Breast epithelium (tissue), 4 donors: ENCODE measurements around the gene ZNF20. TPM values are rescaled to one million over a fixed set of nuclear protein-coding genes. Genes with fewer than 3 reads are reported as not detected.
"Not testable (repeated sequence)": the region's sequence is repeated elsewhere in the genome, so short reads cannot be mapped to it uniquely, and the experiment has no call there.

ENCODE experiments used
- DNase-seq, 2 donors: peaks; one replicate each; pipeline ENCODE4 v3.0.0-alpha.2; 2019; ENCODE audit warnings: low spot score in 2 of 2
- H3K27ac ChIP-seq, 2 donors: fragments of 200-600 bp; sonication (generic) in 1 of 2; one replicate each; pipeline ENCODE4 v1.5.1; 2016 to 2019; ENCODE audit warnings: mild to moderate bottlenecking in 1 of 2
- H3K27me3 ChIP-seq, 2 donors: fragments of 200-600 bp; sonication (generic) in 1 of 2; one replicate each; pipeline versions ENCODE4 v1.5.1 to v1.6.0; 2017 to 2019; ENCODE audit warnings: control low read depth in 1 of 2, mild to moderate bottlenecking in 1 of 2
- H3K36me3 ChIP-seq: fragments of 200-600 bp; one replicate; pipeline ENCODE4 v1.5.1; 2019
- H3K4me1 ChIP-seq, 2 donors: fragments of 200-600 bp; sonication (generic); one replicate each; pipeline ENCODE4 v1.5.1; 2016 to 2019; ENCODE audit warnings: control low read depth in 1 of 2
- H3K4me3 ChIP-seq, 3 donors: fragments of 200-600 bp; sonication (generic); 1 replicate in 2 of 3; 2 replicates in 1 of 3; pipeline ENCODE4 v1.5.1; 2016 to 2019; ENCODE audit warnings: mild to moderate bottlenecking in 3 of 3, moderate library complexity in 2 of 3
- H3K9me3 ChIP-seq, 2 donors: fragments of 200-600 bp; sonication (generic) in 1 of 2; one replicate each; pipeline ENCODE4 v1.5.1; 2016 to 2019; ENCODE audit warnings: control low read depth in 1 of 2
- CTCF ChIP-seq, 3 donors: fragments of 450-650 bp; IDR thresholded peaks; one replicate each; pipeline ENCODE4 v1.5.1; 2016 to 2017; ENCODE audit warnings: antibody characterized with exemption in 3 of 3, mild to moderate bottlenecking in 3 of 3, moderate library complexity in 3 of 3
- POLR2A ChIP-seq: fragments of 450-650 bp; IDR thresholded peaks from one replicate; pipeline ENCODE4 v1.6.1; 2016; ENCODE audit warnings: antibody characterized with exemption, mild to moderate bottlenecking, moderate library complexity
- POLR2AphosphoS5 ChIP-seq, 3 donors: sonication (generic); formaldehyde crosslinking; IDR thresholded peaks; one replicate each; pipeline ENCODE4 v1.6.1; 2017; ENCODE audit warnings: antibody characterized with exemption in 3 of 3
- intact Hi-C: fragments of 100-400 bp; cut with DNase I; formaldehyde crosslinking; loops from one replicate; pipeline ENCODE4 v1.15.1; 2023; ENCODE audit warnings: low total_unique reads
- total RNA-seq, 3 donors: library from RNA; depleted of rRNA; stranded (reverse); fragments of >200 nt; gene quantifications; one replicate each; pipeline ENCODE4 v1.1.0, GENCODE V29; 2016

Gene ZNF20
- total RNA-seq, 3 donors from 2014 or later, result 1.4 to 8.2 (median 4.6) TPM

GRCh38 chr19:12085074-12085818, 54.9 kb downstream of the ZNF20 start:
- no peaks in the 10 kb centered on the region for H3K36me3 ChIP-seq

GRCh38 chr19:12083336-12083735, 56.8 kb downstream of the ZNF20 start:
- intact Hi-C loops, H3K4me1 ChIP-seq, H3K36me3 ChIP-seq, H3K27me3 ChIP-seq, H3K4me3 ChIP-seq, DNase-seq, H3K27ac ChIP-seq: not testable (repeated sequence)
- H3K9me3 ChIP-seq, result peaks cover 53 to 67% of the 10 kb centered on the region in 2 donors

More at GRCh38 chr19:12085074-12085818, 54.9 kb downstream of the ZNF20 start:
- Histone ChIP-seq H3K9me3 (peaks cover 34 to 49% of the 10 kb centered on the region in 2 donors), H3K27ac (no peak overlapping the region), H3K4me1 (no peaks in the 10 kb centered on the region), H3K4me3 (no peak overlapping the region), H3K27me3 (no peaks in the 10 kb centered on the region)
- intact Hi-C loops, result no loop called here
- DNase-seq, result no peak
- no peak for TF ChIP-seq CTCF (IDR thresholded peaks at IDR 0.05)
- TF ChIP-seq POLR2A, result no peak
- no peak for TF ChIP-seq POLR2AphosphoS5 (IDR thresholded peaks at IDR 0.05)

Other genes with a start within 250 kb of the ZNF20 start
- gene ZNF700, start 215.2 kb downstream of the ZNF20 start, total RNA-seq, result 10 to 100 TPM; 13.8 to 32.9 (median 22.3) TPM
- gene ZNF763, start 175.3 kb downstream of the ZNF20 start, total RNA-seq, result 10 to 100 TPM in 1 of 3 donors, 1 to 10 TPM in 2; 2.9 to 14.5 (median 6.9) TPM
- gene ZNF433, start 104.7 kb downstream of the ZNF20 start, total RNA-seq, result 10 to 100 TPM in 1 of 3 donors, 1 to 10 TPM in 2; 5.0 to 13.3 (median 8.8) TPM
- under 1 TPM in 2 of 3 donors, not detected in 1; 0.33 to 0.88 TPM for gene ZNF878, start 87.4 kb downstream of the ZNF20 start, total RNA-seq
- 10 to 100 TPM in 2 of 3 donors, 1 to 10 TPM in 1; 8.8 to 28.5 (median 11.8) TPM for gene ZNF844, start 75.6 kb downstream of the ZNF20 start, total RNA-seq
- gene ZNF625, start 16.4 kb upstream of the ZNF20 start, total RNA-seq, result 1 to 10 TPM; 4.3 to 9.5 (median 5.4) TPM
- 10 to 100 TPM; 11.5 to 22.0 (median 12.8) TPM for gene ZNF136, start 22.7 kb upstream of the ZNF20 start, total RNA-seq
- gene ZNF44, start 154.5 kb upstream of the ZNF20 start, total RNA-seq, result 10 to 100 TPM; 12.3 to 23.9 (median 21.7) TPM
- gene ZNF563, start 193.3 kb upstream of the ZNF20 start, total RNA-seq, result 1 to 10 TPM; 2.6 to 7.5 (median 5.2) TPM
- gene ZNF442, start 225.3 kb upstream of the ZNF20 start, total RNA-seq, result 1 to 10 TPM; 2.6 to 3.7 (median 3.3) TPM